Activated naive CD8-positive, alpha-beta T cell (primary cell): ENCODE data around the gene TEX29.
A peak's percentile ranks its signal among the peaks of the same experiment; 100 is the strongest.

Experiments
- H3K27ac Mint-ChIP-seq: one replicate; pipeline ENCODE4 v1.8.0; 2021; ENCODE audit warnings: mixed read lengths
- H3K27me3 Mint-ChIP-seq: one replicate; pipeline ENCODE4 v1.8.0; 2021; ENCODE audit warnings: mixed read lengths
- H3K36me3 Mint-ChIP-seq: one replicate; pipeline ENCODE4 v1.8.0; 2021; ENCODE audit warnings: mixed read lengths
- H3K4me1 Mint-ChIP-seq: one replicate; pipeline ENCODE4 v1.8.0; 2021; ENCODE audit warnings: low read depth, mixed read lengths
- H3K4me3 Mint-ChIP-seq: one replicate; pipeline ENCODE4 v1.8.0; 2021; ENCODE audit warnings: mild to moderate bottlenecking, mixed read lengths
- H3K9me3 Mint-ChIP-seq: one replicate; pipeline ENCODE4 v1.8.0; 2021; ENCODE audit warnings: low read depth, mixed read lengths

The TEX29 gene

GRCh38 chr13:111304603-111305289 is 15.7 kb upstream of the TEX29 start:
- Mint-ChIP-seq H3K27me3 (no peaks in the 10 kb centered on the region), H3K27ac (no peak overlapping the region), H3K36me3 (peaks cover 45% of the 10 kb centered on the region), H3K4me1 (peaks cover 2% of the 10 kb centered on the region), H3K4me3 (peak overlapping the region; percentile 5), H3K9me3 (peaks cover 11% of the 10 kb centered on the region)

- H3K36me3 Mint-ChIP-seq = peaks cover 34% of the 10 kb centered on the region
These were observed 7.4 kb upstream of the TEX29 start for GRCh38 chr13:111312944-111313590.

GRCh38 chr13:111313911-111314425 is 6.5 kb upstream of the TEX29 start:
- H3K27ac Mint-ChIP-seq = no peak overlapping the region
- peaks cover 34% of the 10 kb centered on the region for H3K36me3 Mint-ChIP-seq
- H3K9me3 Mint-ChIP-seq = peaks cover 30% of the 10 kb centered on the region
- H3K4me3 Mint-ChIP-seq = no peak overlapping the region
- peaks cover 1% of the 10 kb centered on the region for H3K4me1 Mint-ChIP-seq
- no peaks in the 10 kb centered on the region for H3K27me3 Mint-ChIP-seq

More at GRCh38 chr13:111312944-111313590, 7.4 kb upstream of the TEX29 start:
- Mint-ChIP-seq H3K27ac (no peak overlapping the region), H3K4me1 (peaks cover 1% of the 10 kb centered on the region), H3K4me3 (no peak overlapping the region), H3K27me3 (no peaks in the 10 kb centered on the region), H3K9me3 (peaks cover 30% of the 10 kb centered on the region)

DNA sequence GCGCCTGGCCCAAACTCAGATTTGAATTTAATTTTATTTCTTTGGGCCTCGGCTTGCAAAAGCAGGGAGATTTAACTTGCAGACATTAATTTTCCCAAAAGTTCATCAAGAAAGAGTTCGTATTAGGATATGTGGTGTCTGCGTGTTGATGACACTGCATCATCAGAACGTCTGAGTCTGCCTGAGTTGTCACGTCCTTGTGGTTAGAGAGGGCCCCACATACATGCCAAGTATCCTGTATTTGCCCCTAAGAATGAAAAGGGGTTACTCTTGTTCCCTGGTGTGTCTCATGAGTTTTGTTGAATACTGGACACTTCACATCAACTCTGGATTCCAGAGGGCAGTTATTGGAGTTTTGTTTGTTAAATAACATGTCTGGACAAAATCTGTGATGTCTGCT is 5.6 kb upstream of the TEX29 start:
- Mint-ChIP-seq H3K27ac (no peak overlapping the region), H3K36me3 (peaks cover 28% of the 10 kb centered on the region), H3K4me3 (no peak overlapping the region), H3K9me3 (peaks cover 22% of the 10 kb centered on the region), H3K4me1 (peaks cover 1% of the 10 kb centered on the region), H3K27me3 (no peaks in the 10 kb centered on the region)

- peaks cover 16% of the 10 kb centered on the region for H3K9me3 Mint-ChIP-seq
- peaks cover 22% of the 10 kb centered on the region for H3K36me3 Mint-ChIP-seq
- H3K27ac Mint-ChIP-seq = no peak overlapping the region
- no peaks in the 10 kb centered on the region for H3K4me1 Mint-ChIP-seq
- H3K4me3 Mint-ChIP-seq = no peak overlapping the region
- H3K27me3 Mint-ChIP-seq = no peaks in the 10 kb centered on the region
These were observed 5.0 kb upstream of the TEX29 start for GRCh38 chr13:111315347-111315995.

- H3K27me3 Mint-ChIP-seq = no peaks in the 10 kb centered on the region
- H3K9me3 Mint-ChIP-seq = peaks cover 8% of the 10 kb centered on the region
- no peak overlapping the region for H3K4me3 Mint-ChIP-seq
- peaks cover 14% of the 10 kb centered on the region for H3K36me3 Mint-ChIP-seq
- no peaks in the 10 kb centered on the region for H3K4me1 Mint-ChIP-seq
- H3K27ac Mint-ChIP-seq = no peak overlapping the region
These were observed 4.2 kb upstream of the TEX29 start for GRCh38 chr13:111316161-111316730.

DNA sequence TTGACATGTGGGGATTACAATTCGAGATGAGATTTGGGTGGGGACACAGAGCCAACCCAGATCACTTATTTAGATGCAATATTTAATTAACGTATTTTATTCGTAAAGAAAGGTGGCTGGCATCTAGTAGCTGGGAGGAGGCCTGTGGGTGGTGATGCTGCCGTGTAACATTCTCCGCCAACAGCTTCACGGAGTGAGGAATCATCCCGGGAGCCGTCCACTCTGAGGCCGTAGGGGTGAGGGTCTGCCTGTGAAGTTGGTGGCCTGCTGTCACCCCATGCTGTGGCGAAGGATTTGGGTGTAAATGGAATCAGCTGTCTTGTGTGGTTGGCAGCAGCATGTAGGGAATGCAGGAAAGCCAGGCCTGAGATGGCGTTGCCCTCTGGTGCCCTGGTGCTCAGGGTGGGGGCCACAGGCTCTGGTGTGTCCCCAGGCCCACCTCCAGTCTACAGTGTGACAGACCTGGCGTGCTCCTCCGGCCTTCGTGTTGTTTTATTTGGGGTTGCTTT is 3.3 kb upstream of the TEX29 start:
- Mint-ChIP-seq H3K27ac (no peak overlapping the region), H3K36me3 (peaks cover 8% of the 10 kb centered on the region), H3K27me3 (no peaks in the 10 kb centered on the region), H3K4me1 (no peaks in the 10 kb centered on the region), H3K9me3 (peaks cover 4% of the 10 kb centered on the region), H3K4me3 (no peak overlapping the region)

DNA sequence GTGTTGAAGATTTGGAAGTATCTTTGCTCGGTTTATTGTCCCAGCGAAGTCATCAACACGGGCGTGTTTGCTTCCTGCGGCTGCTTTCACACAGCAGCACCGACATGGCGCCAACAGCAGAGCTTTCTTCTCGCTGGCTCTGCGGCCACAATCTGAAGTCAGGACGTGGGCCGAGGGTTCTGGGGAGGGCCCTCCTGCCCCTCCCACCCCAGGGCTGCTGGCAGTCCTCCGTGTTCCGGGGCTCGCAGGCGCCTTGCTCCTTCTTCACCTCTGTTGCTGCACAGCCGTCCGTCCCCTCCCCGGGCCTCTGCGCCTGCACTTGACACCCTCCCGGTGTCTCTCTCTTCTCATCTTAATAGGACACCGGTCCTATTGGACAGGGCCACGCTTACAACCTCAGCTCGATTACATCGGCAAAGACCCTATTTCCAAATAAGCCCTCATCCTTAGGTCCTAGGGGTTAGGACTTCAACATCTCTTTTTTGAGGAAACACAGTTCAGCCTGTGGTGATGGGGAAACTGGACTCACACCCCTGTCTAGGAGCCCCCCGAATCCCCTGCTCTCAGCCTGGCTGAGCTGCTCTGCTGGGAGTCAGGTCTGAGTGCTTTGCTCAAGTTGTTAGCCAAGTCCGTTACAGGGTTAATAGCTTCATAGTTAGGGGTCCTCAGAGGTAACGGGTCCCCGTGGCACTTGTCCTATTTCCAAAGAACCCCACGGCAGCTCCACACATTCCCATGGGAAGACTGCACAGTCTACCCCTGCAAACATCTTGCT is 2.7 kb upstream of the TEX29 start:
- Mint-ChIP-seq H3K9me3 (no peaks in the 10 kb centered on the region), H3K27me3 (no peaks in the 10 kb centered on the region), H3K27ac (no peak overlapping the region), H3K4me3 (no peak overlapping the region), H3K4me1 (no peaks in the 10 kb centered on the region), H3K36me3 (peaks cover 4% of the 10 kb centered on the region)

GRCh38 chr13:111318386-111318785 is 2.1 kb upstream of the TEX29 start:
- Mint-ChIP-seq H3K27me3 (no peaks in the 10 kb centered on the region), H3K36me3 (peaks cover 2% of the 10 kb centered on the region), H3K27ac (no peak overlapping the region), H3K9me3 (no peaks in the 10 kb centered on the region), H3K4me1 (no peaks in the 10 kb centered on the region), H3K4me3 (no peak overlapping the region)

- peaks cover 2% of the 10 kb centered on the region for H3K36me3 Mint-ChIP-seq
- no peaks in the 10 kb centered on the region for H3K9me3 Mint-ChIP-seq
- no peak overlapping the region for H3K27ac Mint-ChIP-seq
- H3K27me3 Mint-ChIP-seq = no peaks in the 10 kb centered on the region
- H3K4me1 Mint-ChIP-seq = peaks cover 7% of the 10 kb centered on the region
- H3K4me3 Mint-ChIP-seq = no peak overlapping the region
These were observed 921 bp upstream of the TEX29 start for GRCh38 chr13:111319521-111319920.

DNA sequence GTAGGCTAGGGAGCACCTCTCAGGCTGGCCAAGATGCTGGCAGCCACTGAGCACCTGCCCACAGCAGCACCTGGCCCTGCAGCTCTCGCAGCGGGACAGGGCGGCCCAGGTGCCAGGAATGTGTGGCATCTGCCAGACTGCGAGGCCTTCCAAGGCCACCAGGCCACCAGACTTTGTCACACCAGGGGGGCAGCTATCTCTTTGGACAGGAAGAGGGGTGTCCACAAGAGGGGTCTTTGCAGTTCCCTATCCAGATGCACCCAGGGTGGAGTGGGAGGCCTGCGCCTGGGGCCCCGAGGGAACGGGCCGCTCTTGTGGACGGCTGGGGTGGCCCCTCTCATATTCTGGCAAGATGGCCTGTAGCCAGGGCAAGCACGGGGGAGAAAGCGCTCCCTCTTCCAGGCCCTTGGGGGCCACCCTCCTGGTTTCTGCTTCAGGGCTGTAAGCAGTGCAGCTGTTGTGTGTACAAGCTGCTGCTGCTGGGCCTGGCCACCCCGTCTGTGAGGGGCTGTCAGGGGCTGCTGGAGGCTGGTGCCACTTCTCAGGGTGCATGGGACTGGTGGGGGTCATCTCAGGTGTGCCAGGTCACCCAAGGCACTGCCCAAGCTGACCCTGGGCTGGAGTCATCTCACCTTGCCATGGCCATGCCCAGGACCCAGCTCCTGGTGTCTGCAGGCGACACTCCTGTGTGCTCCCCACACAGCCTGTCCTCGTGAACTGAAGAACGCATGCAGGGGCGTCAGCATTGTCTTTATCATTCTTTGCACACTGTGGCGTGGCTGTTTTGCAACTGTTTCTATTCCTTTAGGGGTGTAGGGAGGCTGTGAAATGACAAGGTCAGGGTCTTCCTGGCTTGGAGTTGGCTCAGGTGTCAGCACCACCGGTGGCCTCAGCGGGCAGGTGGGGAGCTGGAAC is 1.8 kb downstream of the TEX29 start:
- Mint-ChIP-seq H3K9me3 (no peaks in the 10 kb centered on the region), H3K4me1 (peaks cover 7% of the 10 kb centered on the region), H3K4me3 (no peak overlapping the region), H3K27ac (no peak overlapping the region), H3K36me3 (no peaks in the 10 kb centered on the region), H3K27me3 (no peaks in the 10 kb centered on the region)

DNA sequence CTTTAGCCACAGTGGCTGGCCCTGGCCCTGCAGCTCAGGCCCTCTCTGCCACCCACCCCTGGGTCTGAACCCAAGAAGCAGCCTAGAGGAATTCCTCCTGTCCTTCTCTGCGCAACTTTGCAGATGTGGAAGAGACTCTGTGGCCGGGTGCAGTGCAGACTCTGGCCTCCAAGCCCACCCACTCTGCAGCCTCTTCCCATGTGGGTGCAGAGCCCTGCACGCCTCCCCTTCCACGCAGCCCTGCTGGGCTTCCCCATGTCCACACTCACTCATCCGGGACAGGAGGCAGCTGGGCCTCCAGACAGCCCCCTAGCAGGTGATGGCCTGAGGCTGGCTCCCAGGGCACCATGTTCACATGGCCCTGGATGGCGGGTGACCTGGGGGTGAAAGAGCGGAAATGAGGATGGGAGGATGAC is 2.5 kb downstream of the TEX29 start:
- Mint-ChIP-seq H3K36me3 (no peaks in the 10 kb centered on the region), H3K27ac (no peak overlapping the region), H3K9me3 (no peaks in the 10 kb centered on the region), H3K27me3 (no peaks in the 10 kb centered on the region), H3K4me3 (no peak overlapping the region), H3K4me1 (peaks cover 7% of the 10 kb centered on the region)

DNA sequence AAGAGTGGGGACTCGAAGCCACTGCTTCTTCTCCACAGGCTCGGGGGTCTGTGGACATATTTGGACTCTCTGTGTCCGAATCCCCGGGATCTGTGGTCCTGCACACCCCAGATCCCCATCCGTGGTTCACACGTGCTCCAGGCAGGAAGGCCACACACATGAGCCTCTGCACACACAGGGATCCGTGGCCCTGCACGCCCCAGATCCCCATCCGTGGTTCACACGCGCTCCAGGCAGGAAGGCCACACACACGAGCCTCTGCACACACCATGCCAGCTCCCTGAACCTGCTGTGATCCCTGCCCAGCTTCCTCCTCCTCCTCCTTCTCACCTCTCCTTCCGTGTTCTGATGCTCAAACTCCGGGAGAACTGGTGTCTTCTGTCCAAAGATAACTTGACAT is 3.1 kb downstream of the TEX29 start:
- Mint-ChIP-seq H3K27ac (no peak overlapping the region), H3K4me3 (no peak overlapping the region)

More for the DNA sequence above, 3.1 kb downstream of the TEX29 start:
- H3K36me3 Mint-ChIP-seq = no peaks in the 10 kb centered on the region
- no peaks in the 10 kb centered on the region for H3K27me3 Mint-ChIP-seq
- H3K4me1 Mint-ChIP-seq = peaks cover 7% of the 10 kb centered on the region
- no peaks in the 10 kb centered on the region for H3K9me3 Mint-ChIP-seq
